GM18499 (cell line): ENCODE measurements around the gene AGBL3.

Experiments used
- ATAC-seq: cut with Tn5 transposase; IDR thresholded peaks from one replicate; pipeline ENCODE4 v1.9.1; 2021; ENCODE audit warnings: moderate number of reproducible peaks; ENCODE audit not compliant: insufficient read depth, unreplicated experiment

The AGBL3 gene

DNA sequence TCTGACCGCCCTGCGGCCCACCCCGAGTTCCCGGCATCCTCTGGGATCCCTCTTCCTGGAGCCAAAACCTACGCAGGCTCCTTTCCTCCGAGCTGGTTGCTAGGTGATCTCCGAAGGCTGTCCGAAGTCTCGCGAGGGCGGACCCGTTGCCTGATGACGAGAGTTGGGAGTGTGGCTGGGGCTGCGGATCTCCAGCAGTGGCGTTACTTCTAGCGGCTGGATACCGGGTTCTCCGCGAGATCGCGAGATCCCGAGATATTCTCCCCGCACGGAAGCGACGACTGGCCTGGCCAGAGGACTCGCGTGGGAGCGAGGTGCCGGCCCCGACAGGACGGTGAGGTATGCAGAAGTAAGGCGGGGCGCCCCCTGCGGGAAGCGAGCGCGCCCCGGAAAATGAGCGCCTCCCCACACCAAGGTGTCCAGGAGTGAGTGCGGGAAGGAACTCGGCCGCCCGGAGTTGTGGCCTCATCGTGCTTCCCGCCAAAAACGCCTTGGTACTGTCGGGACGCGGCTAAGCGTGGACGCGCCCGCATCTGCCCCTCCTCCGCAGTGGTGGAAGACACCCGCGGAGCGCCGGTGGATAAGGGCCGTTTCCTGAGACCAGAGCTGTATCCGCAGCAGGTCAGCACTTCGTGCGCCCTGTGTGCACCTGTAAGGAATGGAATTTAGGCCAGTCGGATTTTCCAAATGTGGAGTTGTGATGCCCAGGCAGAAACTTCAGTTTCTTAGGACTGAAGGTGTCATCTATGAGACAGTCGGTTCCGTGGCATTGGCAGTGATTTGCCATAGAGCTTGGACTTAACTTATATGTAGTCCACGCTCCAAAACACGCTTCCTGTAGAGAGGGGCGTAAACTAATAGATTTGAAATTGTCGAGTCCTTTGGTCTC is at the start of gene AGBL3:
TSS of gene AGBL3 (plus strand) at position 146 of the 889 bp plus-strand sequence. CDS start 1,426 bp downstream, outside the sequence.
- peak; percentile 82 for ATAC-seq

DNA sequence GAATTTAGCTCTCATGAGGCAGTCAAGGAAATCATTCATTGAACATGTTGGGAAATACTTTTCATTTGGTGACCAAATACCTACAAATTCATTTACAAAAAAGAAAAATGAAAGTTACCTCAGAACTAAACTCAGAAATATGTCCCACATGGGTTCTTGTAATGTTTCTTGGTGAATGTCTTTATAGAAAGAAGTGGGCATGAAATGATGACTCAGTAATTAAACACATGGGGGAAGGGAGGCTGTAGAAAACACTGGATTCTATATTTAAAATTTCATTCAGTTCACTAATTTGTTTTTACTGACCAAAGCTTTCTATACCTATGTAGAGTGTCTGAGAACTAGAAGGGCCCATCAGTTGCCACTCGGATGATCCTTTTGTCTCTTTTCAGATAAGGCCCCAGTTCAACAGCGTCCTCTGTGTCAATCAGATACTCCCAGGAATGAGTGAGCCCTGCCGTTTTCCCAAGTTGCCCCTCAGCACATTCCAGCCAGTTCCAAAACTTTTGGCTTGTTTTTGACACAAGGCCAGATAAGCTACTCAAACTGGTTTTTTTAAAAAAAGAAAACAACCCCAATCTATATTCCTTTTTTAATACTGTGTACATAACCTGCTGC is 49.3 kb upstream of the AGBL3 start:
- ATAC-seq, result no peak

DNA sequence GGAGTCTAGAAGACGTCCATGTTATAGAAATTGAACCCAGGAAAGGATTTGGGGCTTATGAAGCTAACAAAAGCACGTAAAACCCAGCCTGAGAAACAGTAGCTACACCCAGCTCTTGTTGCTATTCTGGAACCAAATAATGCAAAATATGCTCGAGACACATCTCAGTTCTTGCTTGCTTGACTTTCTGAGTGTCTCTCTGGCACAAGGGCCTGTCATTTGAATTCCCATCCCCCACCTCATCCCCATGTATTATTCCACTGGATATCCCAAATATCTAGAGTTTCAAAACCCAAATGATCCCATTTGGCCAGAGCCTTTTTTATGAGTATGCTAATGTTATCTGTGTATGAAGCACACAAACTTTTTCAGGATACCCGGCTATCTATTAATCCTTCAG is 48.2 kb upstream of the AGBL3 start:
- ATAC-seq, result no peak

DNA sequence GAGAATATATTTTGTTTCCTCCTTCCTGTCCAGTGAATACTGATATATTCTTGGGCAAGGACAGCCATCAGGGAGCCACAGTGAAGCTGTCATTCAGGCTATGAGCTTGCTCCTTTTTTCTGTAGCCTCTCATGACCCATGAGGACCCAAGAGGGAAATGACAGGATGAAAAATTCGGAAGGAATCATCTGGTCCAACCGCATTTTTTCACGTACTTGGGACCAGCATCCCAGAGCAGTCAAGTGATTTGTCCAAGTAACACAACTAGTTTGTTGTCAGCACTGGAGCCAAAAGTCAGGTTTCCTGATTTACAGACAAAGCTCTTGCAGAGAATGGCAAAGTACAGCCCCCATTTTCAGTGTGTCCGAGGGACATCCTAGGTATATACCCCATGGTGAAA is 47.2 kb upstream of the AGBL3 start:
- ATAC-seq, result no peak

DNA sequence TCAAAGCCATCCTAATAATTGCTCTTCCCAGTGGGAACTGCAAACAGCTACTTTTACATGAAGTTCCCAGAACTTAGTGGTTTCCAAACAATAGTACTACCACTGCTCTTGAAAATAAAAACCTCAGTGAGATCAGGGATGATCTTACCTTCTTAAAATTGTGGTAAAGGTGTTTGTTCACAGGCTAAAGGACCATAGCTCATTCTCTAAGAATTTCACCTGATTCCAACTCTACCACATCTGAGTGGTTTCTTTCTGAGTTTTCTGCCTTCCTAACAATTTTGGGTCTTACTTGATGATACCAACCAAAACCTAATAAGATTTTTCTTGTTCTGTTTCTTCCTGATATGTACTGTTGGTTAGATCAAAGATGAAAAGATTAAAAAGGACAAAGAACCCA is 45.6 kb upstream of the AGBL3 start:
- no peak for ATAC-seq

DNA sequence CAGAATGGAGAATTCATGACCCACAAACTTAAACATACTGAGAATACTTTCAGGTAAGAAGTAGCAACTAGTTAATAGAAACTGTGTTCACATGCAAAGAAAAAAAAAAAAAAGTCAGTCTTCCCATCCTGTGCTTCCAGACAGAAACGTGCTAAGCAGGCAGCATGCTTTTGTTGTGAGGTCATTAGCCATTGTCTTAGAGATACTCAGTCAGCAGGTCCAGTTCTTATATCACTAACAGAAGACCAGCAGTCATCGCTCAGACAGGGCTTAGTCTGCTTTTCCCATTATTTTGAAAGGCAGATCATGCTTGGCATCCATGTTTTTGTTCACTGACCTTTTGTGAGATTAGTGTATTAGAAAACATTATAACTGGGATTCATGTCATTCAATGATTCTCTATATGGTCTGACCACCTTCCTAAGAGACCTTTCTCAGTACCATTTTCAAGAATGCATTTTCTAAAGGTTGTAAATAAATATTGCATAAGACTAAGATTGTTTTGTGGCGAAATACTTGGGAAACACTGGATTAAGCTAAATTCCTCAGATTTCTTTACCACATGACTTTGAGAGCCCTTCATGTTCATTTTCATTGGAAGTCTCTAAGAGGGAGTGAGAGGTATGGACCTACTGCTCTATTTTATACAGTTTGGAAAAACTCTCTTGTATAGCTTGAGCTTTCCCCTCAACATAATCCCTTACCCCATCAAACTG is 45.0 kb upstream of the AGBL3 start:
- ATAC-seq, result no peak

DNA sequence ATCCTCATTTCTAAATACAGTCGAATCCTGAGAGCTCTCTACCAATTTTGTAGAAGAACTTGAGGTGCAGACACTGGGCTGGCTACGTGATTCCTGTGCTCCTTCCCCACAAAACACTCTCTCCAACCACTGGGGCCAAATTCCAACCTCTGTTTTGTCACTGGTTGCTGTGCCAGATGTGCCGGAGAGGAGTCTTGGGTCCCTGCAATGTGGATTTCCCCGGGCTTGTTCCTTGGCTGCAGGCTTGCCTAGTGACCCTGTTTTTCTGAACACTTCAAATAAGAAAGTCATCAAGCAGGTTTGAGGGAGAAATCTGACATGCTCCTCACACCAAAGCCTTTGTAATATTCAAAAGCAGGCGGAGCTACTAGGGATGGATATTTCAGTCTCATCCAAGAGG is 44.4 kb upstream of the AGBL3 start:
- no peak for ATAC-seq

DNA sequence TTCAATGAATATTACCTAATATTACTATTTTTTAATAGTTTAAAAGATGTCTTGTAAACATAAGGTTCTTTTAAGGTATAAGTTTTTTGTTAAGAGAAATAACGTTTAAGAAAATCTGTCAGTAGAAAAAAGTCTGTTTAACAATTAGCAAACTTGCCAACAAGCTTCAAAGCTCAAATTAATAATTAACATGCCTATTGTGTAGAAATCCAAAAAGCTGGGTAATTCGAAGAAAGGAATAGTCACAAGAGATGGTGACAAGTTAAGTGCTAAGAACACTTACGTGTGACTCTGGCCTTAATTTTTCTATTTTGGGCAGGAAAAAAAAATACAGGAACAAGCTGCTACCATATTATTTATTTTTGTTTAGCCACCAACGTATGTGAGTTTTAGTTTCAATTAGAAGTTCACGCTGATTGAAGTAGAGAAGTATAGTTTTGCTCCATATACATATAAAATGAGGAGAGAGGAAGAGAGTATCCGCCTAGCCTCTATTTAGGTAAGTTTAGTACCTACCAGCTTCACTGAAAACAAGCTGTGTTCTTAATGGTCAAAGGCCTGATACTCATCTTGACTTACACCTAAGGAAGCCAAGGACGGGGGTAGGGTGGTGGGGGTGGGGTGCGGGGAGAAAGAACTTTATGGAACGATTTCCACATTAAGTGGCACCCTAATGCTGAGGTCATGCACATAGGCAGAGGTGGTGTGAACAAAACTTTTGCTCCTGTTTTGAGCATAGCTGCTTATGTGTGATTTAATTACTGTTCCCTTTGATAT is 43.4 kb upstream of the AGBL3 start:
- ATAC-seq, result no peak

DNA sequence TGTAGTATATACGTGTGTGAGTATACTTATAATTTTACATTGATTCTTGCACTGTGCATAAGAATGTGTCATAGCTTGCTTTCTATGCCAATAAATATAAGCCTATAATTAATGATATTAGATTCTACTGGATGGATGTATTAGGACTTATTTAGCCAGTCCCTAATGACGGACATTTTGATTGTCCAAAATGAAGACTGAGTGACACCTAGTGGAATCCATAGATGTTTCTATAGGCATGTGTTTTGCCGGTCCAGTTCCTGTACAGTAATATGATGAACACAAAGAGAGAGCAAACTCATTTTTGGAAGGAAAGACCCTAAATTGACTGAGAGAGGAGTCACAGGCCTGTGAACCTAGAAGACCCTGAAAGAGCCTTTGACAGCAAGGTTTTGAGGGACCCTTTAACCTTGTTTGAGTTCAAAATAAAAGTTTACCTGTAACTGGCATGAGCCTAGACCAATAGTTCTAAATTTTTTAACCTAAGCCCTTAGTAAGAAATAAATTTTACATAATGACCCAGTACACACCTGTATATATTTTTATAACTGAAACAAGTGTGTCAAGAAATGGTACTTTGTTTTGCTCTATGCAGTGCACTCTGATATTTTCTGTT is 42.4 kb upstream of the AGBL3 start:
- no peak for ATAC-seq

DNA sequence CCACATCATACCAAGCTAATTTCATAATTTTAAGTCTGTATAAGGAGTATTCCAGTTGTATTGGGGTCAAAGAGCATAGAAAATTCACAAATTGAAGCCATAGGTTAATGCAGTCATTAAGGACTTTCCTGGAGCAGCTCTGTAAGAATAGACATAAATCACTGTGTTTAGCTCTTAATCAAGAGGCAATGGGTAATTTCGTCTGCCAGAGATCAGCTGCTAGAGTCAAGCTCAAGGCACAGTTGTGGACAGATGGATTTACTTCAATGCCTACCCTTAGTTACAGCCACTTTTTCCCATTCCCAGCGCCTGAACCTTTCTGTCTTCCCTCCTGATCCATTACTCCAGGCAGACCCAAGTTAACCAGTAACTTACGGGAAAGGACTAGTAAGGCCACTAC is 40.6 kb upstream of the AGBL3 start:
- ATAC-seq, result no peak

DNA sequence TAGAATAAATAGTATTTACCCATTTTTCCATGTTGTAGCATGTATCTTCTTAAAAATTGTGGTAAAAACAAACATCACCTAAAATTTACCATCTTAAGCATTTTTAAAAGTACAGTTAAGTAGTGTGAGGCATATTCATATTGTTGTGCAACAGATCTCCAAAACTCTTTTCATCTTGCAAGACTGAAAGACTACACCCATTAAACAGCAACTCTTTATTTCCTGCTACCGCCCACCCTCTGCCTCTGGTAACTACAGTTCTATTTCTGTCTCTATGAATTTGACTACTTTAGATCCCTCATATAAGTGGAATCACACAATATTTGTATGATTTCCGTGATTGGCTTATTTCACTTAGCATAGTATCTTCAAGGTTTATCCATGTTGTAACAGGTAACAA is 40.0 kb upstream of the AGBL3 start:
- no peak for ATAC-seq

DNA sequence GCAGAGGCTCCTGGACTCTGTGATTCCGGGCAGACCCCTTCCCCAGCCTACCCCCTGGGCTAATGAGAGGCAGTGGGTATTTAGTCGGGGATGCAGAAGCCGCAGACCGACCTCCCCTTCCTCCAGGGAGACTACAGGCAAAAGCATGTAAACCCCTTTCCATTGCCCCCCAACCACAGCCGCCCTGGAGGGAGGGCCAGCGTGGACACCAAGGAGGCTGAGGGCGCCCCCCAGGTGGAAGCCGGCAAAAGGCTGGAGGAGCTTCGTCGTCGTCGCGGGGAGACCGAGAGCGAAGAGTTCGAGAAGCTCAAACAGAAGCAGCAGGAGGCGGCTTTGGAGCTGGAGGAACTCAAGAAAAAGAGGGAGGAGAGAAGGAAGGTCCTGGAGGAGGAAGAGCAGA is 39.0 kb upstream of the AGBL3 start:
- ATAC-seq, result no peak

DNA sequence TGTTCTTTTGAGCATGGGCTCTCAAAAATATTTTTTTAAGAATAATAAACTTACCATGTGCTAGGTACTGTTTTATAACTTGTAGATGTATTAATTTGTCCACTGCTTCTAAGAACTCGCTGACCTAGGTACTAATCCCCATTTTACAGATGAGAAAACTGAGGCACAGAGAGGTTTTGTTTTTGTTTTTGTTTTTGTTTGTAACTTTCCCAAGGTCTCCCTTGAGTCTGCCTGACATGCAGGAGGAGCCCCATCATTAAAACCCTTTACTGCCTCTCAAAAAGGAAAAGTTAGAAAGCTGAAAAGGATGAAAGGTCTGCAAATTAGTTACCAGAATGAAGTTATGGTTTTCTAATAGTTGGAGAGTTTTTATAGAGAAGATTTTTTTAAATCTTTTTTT is 38.5 kb upstream of the AGBL3 start:
- ATAC-seq, result no peak

DNA sequence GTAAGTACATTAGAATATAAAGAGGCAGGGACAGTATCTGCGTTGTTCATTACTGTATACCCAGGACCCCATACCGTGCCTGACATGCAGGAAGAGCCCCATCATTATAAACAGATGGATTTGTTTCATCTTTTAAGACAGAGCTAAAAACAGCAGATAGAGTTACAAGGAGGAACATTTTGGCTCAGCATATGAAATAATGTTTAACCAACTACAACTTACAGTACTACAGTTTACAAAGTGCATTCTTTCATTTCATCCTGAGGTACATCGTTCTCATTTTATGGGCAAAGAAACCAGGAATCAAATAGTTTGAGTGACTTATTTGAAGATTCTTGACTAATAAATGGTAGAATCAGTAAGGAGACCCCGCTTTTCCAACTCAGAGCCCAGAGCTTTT is 38.1 kb upstream of the AGBL3 start:
- ATAC-seq, result no peak

DNA sequence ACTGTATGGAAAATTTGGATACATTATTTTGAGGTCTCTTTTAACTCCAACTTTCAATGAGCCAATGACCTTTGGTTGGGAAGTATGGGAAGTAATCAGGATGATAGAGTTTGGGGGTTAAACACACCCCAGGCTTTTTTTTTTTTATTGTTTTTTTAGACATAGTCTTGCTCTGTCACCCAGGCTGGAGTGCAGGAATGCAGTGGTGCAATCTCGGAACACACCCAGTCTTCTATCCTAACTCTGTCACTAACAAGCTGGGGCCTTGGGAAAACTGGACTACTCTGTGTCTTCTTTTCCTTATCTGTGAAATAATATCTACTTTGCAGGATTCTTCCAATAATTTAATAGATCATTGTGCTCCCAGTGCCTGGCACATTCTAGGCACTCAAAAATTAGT is 37.6 kb upstream of the AGBL3 start:
- no peak for ATAC-seq

DNA sequence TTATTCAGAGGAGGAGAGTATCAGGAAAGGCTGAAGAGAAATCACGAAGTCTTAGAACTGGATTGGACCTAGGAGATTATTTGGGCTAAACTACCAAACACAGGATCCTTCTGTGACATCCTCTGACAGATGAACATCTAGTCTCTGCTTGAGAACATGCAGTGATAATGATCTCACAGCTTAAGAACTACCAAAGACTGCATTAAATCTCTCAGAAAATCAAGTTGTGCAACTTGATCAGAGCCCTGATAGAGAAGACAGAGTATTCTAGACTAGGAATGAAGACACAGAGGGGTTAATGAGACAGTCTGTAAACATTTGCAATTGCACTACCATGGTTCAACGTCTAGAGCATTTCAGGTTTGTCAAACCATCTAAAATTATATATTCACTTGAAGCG is 37.1 kb upstream of the AGBL3 start:
- ATAC-seq, result no peak

DNA sequence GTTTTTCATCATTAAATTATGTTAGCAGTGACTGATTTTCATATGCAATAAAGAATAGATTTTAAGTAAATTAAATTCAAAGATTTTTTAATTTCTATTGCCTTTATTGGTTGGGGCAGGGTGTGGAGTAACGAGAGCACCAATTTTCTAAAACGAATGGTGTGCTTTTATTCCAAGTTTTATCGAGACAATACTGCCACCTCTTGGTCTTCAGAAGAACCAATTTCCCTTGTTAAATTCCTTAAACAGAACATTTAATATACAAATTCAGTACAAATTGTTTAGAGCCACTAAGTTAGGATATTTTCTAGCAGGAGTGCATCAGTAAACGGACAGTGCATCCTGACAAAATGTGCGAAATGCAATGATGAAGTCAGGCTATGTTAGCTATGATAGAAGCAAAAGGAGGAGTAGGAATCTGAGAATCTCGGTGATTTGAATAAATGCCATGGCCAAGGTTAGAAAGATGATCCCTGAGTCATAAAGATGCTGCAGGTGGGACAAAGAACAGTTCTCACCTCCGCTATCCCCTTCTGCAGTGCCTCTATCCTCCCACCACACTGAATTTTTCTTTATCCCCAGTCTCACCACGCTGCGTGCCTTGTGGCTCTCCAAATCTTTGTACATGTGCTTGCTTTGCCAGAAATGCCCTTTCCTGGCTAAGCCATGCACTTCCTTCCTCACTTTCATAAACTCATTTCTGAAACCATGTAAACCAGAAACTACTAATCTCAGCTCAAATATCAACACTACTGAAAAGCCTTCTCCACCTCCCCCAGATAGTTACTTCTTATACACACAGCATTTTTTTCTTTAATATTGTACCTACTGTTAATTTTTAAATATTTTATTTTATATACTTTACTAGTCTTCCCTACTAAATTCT is 31.9 kb upstream of the AGBL3 start:
- ATAC-seq, result no peak

DNA sequence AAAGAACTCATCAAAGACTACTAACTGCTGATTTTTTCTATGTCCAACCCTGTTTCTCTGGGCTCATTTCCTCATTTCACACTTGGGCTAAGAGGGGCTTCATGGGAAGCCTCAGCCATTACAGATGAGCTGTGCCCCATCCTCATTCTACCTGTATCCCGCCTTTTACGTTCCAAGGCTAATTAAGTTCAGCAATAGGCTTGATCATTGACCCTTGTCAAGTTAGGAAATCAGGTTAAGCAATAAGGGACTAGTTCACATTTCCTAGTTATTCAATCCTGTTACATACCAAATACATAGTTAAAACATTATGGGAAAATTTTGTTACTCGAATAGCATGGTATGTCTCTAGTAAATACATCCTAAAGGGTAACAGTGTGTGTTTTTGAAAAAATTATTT is 29.3 kb upstream of the AGBL3 start:
- no peak for ATAC-seq

DNA sequence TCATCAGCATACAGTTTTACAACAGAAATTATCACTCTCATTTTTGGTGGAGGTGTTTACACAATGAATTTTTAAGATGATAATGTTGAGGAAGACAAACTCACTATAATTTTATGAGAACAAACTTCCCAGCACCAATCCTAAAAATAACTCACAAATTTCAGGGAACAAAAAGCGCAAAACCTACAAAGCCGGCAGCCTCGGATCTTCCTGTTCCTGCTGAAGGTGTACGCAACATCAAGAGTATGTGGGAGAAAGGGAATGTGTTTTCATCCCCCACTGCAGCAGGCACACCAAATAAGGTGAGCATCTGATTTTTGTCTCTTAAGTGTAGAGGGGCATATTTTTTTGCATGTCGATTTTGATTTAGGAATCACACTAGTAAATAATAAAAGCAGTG is 26.5 kb upstream of the AGBL3 start:
- ATAC-seq, result no peak
